Stimulated activated CD8-positive, alpha-beta memory T cell treated with anti-CD3 and anti-CD28 coated beads, Interleukin-12 subunit alpha, Interleukin-12 subunit beta, amount 100 ng/mL, for 24 hours (primary cell): ENCODE results near the gene CPM.
"Not testable (repeated sequence)": the region's sequence is repeated elsewhere in the genome, so short reads cannot be mapped to it uniquely, and the experiment has no call there.

Experiments
- DNase-seq: peaks from one replicate; pipeline ENCODE4 v3.0.0-alpha.2; 2020; ENCODE audit errors: extremely low read depth

Gene CPM

DNA sequence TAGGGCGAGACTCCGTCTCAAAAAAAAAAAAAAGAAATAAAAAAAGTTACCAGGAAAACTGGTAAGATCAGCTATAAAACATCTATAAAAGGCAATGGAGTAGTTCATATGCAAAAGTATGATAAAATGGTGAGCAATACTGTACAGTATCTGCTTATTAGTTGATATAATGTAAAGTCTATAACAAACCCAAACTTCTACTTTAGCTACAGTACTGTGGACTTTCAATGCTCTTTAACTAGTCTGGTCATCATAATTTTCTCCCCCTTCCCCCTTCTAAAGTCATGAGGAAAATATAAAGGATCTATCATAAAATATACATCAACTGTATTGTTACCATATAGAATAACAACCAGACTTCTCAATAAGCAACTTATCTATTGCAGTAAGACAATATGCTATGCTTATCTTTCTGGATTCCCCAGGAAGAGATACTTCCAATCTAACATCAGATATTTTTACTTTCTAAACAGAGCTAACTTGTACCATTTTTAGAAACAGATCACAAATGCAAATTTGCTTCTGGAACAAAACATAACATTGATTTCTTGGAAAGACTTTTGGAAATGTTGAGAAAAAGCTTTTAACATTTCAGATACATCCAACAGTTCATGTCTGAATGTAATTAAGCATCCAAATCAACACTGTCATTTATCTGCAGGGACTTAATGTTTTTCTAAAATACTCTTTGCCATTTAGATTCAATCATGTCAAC is 81.2 kb downstream of the CPM start:
- no peak for DNase-seq

DNA sequence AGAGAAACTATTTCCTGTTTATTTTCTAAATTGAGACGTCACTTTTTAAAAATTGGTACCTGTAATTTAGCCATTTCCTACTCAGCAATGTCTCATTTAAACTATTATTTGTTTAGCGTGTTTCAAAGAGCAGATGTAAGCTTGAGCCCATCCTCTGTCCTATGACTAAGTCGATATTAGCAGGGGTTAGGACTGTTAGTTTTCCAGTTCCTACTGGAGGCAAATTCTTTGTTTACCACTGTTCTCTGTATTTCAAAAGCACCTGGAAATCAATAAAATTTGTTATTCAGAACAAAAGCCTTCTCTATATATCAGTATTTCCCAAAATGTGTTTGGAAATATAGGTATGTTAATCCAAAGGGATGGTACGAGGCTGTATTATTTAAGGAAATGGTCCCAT is 82.6 kb downstream of the CPM start:
- DNase-seq: no peak

- no peak for DNase-seq
Observed at GRCh38 chr12:68846811-68847210, 86.2 kb downstream of the CPM start.

DNA sequence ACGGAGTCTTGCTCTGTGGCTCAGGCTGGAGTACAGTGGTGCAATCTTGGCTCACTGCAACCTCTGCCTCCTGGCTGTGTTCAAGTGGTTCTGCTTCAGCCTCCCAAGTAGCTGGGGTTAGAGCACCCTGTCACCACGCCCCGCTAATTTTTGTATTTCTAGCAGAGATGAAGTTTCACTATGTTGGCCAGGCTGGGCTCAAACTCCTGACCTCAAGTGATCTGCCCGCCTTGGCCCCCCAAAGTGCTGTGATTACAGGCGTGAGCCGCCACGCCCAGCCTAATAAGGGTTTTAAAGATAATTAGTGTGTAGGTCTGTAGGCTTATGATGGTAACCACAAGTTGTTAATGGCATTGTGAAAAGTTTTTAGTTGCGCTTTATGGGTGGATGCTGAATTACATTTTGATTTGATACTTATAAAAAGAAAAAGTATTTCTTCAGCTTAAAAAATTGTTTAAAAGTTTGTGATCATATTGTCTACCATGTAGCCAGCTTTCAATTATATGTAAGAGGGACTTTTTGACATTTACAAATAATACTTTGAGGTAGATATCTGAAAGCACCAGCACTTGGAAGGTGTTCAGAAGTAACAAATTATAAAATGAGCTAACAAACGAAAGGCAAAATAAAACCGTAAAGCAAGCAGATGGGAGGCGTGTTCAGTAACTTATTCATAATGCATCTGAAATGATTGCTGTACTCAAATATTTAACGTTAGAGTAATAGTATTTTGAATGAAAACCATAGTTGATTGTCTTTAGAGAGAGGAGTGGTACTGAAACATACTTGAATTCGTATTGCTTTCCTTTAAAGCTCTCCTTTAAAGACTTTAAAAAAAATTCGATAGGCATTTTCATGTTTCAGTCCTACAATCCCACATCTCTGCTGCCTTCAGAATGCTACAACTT is 87.9 kb downstream of the CPM start:
- no peak for DNase-seq

DNA sequence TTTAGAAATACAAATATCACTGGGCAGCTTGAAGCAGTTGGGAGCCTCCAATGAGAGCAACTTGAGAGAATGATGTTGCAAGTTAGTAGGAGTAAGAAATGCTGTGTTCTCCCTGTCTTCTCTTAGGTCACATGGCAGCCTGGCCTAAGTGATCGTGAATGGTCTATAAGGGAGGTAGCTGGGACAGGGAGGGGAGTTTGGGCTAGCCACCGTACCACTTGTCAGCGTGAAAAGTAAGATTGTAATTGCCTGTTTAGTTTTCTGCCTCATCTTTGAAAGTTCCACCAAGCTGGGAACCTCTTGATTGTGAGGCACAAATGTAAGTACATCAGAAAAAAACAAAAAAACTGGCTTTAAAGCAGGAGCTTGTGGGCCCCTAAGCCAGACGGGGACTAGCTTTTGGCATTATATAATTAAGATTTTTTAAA is 88.6 kb downstream of the CPM start:
- DNase-seq: no peak

DNA sequence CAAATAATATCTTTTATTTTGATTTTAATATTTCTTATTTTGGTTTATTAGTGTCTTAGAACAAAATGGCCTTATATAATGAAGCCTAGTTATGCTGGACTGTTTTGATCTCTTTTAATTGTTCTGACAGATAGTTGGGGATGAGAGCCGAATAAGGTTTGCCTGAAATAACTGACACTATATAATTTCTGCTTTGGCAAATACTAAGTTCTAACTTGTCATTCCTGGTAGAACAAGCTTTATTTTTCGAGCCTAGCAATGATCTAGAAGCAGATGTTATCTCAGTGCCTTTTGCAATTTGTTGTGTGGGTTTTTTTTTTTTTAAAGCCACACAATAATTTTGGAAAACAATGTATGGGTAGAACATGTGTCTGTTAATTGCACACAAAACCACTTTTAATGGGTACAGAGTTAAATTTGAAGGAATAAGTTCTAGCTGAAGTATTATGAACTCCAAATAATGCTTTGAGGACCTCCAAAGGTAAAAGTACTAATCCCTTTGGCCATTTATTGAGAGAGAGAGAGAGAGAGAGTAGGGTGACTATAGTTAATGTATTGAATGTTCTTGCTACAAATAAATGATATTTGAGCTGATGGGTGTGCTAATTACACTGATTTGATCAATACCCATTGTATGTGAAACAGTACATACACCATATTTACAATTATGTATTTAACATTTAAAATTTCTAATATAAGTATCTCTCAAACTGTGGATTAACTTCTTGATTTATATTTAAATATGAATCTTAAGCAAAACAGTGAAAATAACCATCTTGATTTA is 90.0 kb downstream of the CPM start:
- no peak for DNase-seq

DNA sequence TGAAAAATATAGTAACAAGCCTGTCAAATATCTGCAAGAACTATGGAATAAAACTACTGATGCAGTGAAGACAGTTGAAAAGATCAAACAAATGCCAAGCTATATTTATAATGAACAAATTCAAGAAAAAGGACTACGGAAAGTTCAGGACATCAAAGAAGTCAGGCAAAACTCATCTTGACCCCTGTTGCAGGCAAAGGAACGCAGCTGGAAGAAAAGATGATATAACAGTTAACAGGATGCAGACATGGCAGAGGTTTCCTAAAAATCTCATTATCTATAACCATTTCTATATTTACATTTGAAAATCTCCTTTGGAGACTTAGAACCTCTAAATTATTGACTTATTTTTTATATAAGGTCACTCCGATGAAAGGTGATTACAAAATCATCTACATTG is 90.8 kb downstream of the CPM start:
- no peak for DNase-seq

- DNase-seq: no peak
Observed at GRCh38 chr12:68841717-68842116, 91.3 kb downstream of the CPM start.

- DNase-seq: not testable (repeated sequence)
Observed at GRCh38 chr12:68841175-68841574, 91.8 kb downstream of the CPM start.

DNA sequence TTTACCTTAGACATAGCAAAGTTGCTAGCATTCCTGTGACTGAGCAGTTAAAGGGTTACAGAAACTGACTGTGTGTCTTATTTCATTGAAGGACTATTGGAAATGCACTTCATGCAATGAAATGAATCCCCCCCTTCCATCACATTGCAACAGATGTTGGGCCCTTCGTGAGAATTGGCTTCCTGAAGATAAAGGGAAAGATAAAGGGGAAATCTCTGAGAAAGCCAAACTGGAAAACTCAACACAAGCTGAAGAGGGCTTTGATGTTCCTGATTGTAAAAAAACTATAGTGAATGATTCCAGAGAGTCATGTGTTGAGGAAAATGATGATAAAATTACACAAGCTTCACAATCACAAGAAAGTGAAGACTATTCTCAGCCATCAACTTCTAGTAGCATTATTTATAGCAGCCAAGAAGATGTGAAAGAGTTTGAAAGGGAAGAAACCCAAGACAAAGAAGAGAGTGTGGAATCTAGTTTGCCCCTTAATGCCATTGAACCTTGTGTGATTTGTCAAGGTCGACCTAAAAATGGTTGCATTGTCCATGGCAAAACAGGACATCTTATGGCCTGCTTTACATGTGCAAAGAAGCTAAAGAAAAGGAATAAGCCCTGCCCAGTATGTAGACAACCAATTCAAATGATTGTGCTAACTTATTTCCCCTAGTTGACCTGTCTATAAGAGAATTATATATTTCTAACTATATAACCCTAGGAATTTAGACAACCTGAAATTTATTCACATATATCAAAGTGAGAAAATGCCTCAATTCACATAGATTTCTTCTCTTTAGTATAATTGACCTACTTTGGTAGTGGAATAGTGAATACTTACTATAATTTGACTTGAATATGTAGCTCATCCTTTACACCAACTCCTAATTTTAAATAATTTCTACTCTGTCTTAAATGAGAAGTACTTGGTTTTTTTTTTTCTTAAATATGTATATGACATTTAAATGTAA is 93.5 kb downstream of the CPM start:
- DNase-seq: no peak

- no peak for DNase-seq
Observed at GRCh38 chr12:68838046-68838886, 94.7 kb downstream of the CPM start.

DNA sequence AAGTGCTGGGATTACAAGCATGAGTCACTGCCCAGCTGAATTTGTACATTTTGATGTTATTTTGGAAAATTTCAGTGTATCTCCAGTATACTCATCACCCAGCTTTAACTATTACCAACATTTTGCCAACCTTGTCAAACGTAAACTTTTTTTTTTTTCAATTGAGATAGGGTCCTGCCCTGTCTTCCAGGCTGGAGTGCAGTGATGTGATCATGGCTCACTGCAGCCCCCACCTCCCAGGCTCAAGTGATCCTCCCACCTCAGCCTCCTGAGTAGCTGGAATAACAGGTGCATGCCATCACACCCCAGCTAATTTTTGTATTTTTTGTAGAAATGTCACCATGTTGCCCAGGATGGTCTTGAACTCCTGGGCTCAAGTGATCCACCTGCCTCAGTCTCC is 95.8 kb downstream of the CPM start:
- no peak for DNase-seq

GRCh38 chr12:68835333-68835908 is 97.5 kb downstream of the CPM start:
- DNase-seq: no peak

GRCh38 chr12:68833508-68833907 is 99.5 kb downstream of the CPM start:
- DNase-seq: no peak

DNA sequence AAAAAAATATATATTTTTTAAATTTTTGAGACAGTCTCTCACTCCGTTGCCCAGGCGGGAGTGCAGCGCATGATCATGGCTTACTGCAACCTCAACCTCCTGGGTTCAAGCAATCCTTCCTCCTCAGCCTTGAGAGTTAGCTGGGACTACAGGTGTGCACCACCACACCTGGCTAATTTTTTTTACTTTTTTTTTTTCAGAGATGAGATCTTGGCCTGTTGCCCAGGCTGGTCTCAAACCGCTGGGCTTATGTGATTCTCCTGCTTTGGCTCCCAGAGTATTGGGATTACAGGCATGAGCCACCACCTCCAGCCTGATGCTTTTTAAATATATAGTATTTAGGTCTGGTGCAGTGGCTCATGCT is 100.5 kb downstream of the CPM start:
- DNase-seq: no peak

DNA sequence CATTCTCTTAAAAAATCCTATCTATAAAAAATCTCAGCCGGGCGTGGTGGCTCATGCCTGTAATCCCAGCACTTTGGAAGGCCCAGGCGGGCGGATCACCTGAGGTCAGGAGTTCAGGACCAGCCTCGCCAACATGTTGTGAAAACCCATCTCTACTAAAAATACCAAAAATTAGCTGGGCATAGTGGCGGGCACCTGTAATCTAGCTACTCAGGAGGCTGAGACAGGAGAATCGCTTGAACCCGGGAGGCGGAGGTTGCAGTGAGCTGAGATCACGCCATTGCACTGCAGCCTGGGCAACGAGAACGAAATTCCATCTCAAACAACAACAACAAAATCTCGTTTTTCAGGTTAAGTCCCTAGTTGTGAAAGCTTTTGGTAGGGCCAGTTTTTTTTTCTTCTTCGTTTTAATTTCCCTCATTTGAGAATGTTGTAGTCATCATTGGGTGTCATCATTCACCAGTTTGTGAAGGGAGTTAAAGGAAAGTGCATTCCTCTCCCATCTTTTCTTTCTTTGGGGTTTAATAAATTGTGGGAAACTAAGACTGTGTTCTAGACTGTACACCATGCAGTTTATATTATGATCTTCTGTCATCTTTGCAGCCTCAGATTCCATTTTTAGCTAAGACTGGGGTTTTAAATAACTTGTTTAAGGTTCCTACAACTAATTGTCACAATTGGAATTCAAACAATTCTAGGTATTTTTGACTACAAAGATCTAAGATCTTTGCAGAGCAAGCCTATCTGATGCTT is 101.0 kb downstream of the CPM start:
- DNase-seq: no peak

DNA sequence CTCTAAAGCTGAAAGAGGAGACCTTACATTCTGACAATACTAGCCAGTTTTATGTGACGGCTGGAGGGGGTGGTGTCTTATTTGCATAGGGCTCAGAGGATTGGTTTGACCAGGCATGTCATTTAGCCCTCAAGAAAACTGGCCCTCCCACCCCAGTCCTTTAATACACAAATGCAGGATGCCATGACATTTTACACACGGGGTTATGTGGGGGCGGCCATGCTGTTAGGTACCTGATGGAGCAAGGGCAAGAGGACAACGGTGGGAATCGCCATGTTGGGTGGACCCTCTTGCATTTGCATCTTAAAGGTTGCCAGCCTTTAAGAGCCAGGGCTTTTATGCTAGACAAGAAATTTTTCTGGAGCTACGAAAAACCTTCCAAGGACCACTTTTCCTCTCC is 101.7 kb downstream of the CPM start:
- DNase-seq: no peak

GRCh38 chr12:68828672-68829068 is 104.3 kb downstream of the CPM start:
- no peak for DNase-seq
